ENCODE measurements around the gene PMP22. TPM values are rescaled to one million over a fixed set of nuclear protein-coding genes. Genes with fewer than 3 reads are reported as not detected.
"Not testable (repeated sequence)": the region's sequence is repeated elsewhere in the genome, so short reads cannot be mapped to it uniquely, and the experiment has no call there.

The PMP22 gene
- total RNA-seq, 1 donor from 2014 or later: 12.0 TPM

DNA sequence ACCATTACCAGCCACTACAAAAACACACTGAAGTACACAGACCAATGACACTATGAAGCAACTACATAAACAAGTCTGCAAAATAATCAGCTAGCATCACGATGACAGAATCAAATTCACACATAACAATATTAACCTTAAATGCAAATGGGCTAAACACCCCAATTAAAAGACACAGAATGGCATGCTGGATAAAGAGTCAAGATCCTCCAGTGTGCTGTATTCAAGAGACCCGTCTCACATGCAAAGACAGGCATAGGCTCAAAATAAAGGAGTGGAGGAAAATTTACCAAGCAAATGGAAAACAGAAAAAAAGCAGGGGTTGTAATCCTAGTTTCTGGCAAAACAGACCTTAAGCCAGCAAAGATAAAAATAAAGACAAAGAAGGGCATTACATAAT is 64.6 kb downstream of the PMP22 start:
- not testable (repeated sequence) for DNase-seq

GRCh38 chr17:15197229-15197628 is 67.9 kb downstream of the PMP22 start:
- DNase-seq: no peak

- no peak for DNase-seq
These were observed 70.3 kb downstream of the PMP22 start for GRCh38 chr17:15194859-15195277.

DNA sequence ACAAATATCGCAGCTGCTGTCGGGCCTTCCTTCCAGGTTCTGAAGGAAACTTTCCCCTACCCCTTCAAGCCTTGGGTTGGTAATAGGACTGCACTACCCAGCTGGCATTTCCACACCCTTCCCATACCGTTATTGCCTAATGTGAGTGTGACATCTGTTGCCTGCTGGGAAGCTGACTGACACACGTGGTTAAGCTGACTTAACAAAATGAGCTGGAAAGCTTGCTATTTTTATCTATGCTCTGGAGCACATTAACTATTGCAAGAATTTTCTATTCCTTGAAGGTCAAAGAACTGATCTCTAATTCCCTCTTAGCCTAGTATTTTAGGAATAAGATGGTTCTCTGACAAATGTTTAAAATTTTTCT is 79.5 kb downstream of the PMP22 start:
- no peak for DNase-seq

DNA sequence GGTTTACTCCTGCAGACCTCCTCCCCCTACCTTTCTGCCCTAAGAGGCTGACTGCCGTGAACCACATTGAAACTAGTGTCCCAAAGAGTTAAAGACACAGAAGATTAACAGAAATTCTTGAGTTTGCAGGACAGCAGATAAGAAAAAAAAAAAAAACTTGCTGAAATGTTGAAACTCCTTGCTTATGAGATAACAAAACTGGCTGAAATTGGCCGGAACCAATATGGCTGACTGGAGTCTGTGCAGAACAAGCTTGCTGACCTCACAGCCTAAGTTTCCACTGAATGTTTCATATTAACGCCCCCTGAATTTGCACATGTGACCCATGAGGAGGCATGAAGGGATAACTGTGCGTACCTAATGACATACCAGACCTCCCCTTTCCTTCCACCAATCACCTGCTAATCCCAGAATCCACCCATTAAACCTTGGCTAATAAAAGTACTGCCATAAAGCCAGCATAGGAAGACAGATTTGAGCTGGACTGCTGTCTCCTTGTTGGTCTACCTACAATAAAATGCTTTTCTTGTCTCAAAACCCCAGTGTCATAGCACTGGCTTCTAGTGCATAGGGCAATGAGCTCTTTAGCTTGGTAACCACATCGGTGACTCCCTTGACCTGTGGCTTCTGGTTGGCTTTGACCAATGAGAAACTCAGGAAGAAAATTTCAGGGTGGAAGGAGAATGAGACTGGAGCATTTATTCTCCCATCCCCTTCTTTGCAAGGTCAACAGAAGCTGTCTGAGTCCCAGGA is 80.1 kb downstream of the PMP22 start:
- no peak for DNase-seq

- no peak for DNase-seq
These were observed 83.3 kb downstream of the PMP22 start for GRCh38 chr17:15181816-15182215.

GRCh38 chr17:15181333-15181732 is 83.8 kb downstream of the PMP22 start:
- no peak for DNase-seq

DNA sequence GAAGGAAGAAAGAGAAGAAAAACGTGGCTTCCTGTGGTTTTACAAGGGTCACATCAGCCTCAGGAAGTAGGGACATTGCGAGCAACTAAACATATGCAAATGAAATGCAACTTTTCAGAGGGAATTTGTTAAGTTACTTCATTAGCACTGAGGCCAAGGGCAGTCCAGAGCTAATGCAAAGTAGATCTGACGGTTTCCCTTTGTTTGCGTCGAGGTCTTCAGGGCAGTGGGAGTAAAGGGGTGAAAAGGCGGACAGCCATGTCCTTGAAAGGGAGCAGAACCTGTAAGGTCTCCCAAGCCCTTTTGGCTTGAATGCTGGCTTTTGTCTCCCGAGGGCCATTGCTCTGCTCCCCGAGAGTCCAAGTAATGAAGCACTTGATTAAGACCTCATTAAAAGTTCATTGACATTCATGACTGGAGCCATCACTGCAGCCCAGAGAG is 85.0 kb downstream of the PMP22 start:
- no peak for DNase-seq

Small RNA genes within 50 kb of the gene (small RNA-seq; reads per million reads assigned to genes)
- gene MIR4731: not detected
- not detected for gene RNU6-799P

Other genes starting within 250 kb of the PMP22 start
- gene TEKT3, start 76.3 kb upstream of the PMP22 start, total RNA-seq: 1.2 TPM
- gene CDRT4, start 202.3 kb upstream of the PMP22 start, total RNA-seq: 10.0 TPM

Measured in occipital lobe (tissue), 3 donors.